ENCODE results near the gene CARMIL1. TPM values are rescaled to one million over a fixed set of nuclear protein-coding genes. Genes with fewer than 3 reads are reported as not detected.

CARMIL1 gene
- total and polyA plus RNA-seq, 11 donors: 2.4 to 9.1 (median 5.3) TPM

DNA sequence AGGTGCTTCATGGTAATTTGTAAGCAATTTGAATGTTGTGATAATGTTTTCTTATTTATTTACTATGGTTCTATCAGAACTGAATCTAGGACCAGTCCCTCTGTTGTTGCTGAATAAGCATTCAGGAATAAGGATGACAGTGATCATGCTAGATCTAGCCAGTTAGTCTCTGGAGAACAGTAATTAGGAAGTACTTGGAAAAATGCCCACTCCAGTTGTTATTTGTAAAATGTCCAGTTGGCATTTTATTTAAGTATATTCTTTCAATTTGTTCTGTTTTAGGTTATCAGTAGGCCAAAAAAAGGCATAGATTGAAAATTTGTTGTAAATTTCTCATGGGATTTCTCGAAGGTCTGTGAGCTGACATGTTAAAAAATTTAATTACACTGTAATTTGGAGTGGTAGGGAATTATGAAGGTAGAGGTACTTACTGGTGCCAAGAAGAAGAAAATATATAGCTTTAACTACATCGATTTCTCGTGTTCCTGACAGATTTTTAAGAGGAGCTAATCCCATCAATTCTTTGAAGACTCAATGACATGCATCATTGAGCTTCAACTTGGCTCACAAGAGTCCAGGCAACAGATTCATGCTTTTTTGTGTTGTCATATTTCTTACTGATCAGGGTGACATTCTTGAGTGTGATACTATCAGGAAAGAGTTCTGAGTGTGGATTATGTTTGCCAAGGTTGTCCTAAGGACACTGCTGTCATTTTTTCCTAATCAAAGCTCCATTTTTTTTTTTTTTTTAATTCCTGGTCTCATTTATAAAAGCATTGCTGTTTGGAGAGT is 177.3 kb downstream of the CARMIL1 start:
- no peak for TF ChIP-seq POLR2A (IDR thresholded peaks at IDR 0.05)
- TF ChIP-seq, protein P1, sequence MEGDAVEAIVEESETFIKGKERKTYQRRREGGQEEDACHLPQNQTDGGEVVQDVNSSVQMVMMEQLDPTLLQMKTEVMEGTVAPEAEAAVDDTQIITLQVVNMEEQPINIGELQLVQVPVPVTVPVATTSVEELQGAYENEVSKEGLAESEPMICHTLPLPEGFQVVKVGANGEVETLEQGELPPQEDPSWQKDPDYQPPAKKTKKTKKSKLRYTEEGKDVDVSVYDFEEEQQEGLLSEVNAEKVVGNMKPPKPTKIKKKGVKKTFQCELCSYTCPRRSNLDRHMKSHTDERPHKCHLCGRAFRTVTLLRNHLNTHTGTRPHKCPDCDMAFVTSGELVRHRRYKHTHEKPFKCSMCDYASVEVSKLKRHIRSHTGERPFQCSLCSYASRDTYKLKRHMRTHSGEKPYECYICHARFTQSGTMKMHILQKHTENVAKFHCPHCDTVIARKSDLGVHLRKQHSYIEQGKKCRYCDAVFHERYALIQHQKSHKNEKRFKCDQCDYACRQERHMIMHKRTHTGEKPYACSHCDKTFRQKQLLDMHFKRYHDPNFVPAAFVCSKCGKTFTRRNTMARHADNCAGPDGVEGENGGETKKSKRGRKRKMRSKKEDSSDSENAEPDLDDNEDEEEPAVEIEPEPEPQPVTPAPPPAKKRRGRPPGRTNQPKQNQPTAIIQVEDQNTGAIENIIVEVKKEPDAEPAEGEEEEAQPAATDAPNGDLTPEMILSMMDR (IDR thresholded peaks at IDR 0.05): no peak
- WGBS, 4 donors: 61 to 80% (median 62%) methylated on average over 3 of the region's 3 CpGs
- Histone ChIP-seq H3K27ac (no peak overlapping the region), H3K9me3 (no peaks in the 10 kb centered on the region), H3K4me3 (no peak overlapping the region), H3K27me3 (no peaks in the 10 kb centered on the region), H3K36me3 (no peaks in the 10 kb centered on the region), H3K4me1 (peaks cover 0 to 24% (median 0%) of the 10 kb centered on the region in 12 donors)
- intact Hi-C loops (cut with DNase I): no loop called here
- ATAC-seq (no peak), DNase-seq (no peak)

- ATAC-seq (no peak), DNase-seq (no peak)
- Histone ChIP-seq H3K36me3 (no peaks in the 10 kb centered on the region), H3K4me3 (no peak overlapping the region), H3K9me3 (no peaks in the 10 kb centered on the region), H3K27me3 (no peaks in the 10 kb centered on the region), H3K4me1 (peaks cover 0 to 23% (median 0%) of the 10 kb centered on the region in 12 donors), H3K27ac (no peak overlapping the region)
- 74 to 83% (median 80%) methylated on average over 3 of the region's 3 CpGs for WGBS, 4 donors
- intact Hi-C loops (cut with DNase I): no loop called here
- TF ChIP-seq POLR2A (IDR thresholded peaks at IDR 0.05): no peak
- TF ChIP-seq, protein P1 (IDR thresholded peaks at IDR 0.05): no peak
These were observed 178.3 kb downstream of the CARMIL1 start for GRCh38 chr6:25457516-25457915.

DNA sequence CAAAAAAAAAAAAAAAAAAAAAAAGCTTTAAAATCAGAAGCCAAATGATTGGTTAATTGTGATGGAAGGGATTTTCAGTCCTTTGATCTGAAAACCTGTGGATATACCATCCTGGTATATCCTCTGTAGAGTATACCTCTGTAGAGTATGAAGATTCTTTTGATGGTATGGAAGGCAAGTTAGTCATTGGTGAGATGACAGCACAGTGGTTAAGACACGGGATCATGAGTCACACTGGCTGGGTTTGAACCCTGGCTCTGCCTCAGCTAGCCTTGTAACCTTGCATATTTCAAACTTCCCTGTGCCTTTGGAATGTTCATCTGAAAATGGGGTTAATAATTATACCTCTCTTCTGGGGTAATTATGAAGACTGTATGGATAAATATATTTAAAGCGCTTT is 179.3 kb downstream of the CARMIL1 start:
- TF ChIP-seq POLR2A (IDR thresholded peaks at IDR 0.05): no peak
- TF ChIP-seq, protein P1 (IDR thresholded peaks at IDR 0.05): no peak
- intact Hi-C loops (cut with DNase I): no loop called here
- no peak overlapping the region for H3K4me3 ChIP-seq
- no peaks in the 10 kb centered on the region for H3K36me3 ChIP-seq
- ATAC-seq: no peak
- H3K27ac ChIP-seq: no peak overlapping the region
- no peaks in the 10 kb centered on the region for H3K9me3 ChIP-seq
- 82 to 95% (median 91%) methylated on average over 2 of the region's 2 CpGs for WGBS, 4 donors
- peaks cover 0 to 14% (median 0%) of the 10 kb centered on the region in 12 donors for H3K4me1 ChIP-seq
- DNase-seq: no peak
- H3K27me3 ChIP-seq: no peaks in the 10 kb centered on the region

GRCh38 chr6:25462235-25462897 is 183.2 kb downstream of the CARMIL1 start:
- Histone ChIP-seq H3K4me1 (no peaks in the 10 kb centered on the region), H3K4me3 (no peak overlapping the region), H3K27ac (no peak overlapping the region), H3K36me3 (no peaks in the 10 kb centered on the region), H3K27me3 (no peaks in the 10 kb centered on the region), H3K9me3 (no peaks in the 10 kb centered on the region)
- intact Hi-C loops (cut with DNase I): no loop called here
- DNase-seq (no peak), ATAC-seq (no peak)
- 84 to 88% (median 86%) methylated on average over 7 of the region's 7 CpGs for WGBS, 4 donors
- TF ChIP-seq, protein P1 (IDR thresholded peaks at IDR 0.05): no peak
- no peak for TF ChIP-seq POLR2A (IDR thresholded peaks at IDR 0.05)

Measured in heart left ventricle (tissue), 16 donors.